ENCODE results near the gene EBNA1BP2.
"Not testable (repeated sequence)": the region's sequence is repeated elsewhere in the genome, so short reads cannot be mapped to it uniquely, and the experiment has no call there.

The EBNA1BP2 gene

DNA sequence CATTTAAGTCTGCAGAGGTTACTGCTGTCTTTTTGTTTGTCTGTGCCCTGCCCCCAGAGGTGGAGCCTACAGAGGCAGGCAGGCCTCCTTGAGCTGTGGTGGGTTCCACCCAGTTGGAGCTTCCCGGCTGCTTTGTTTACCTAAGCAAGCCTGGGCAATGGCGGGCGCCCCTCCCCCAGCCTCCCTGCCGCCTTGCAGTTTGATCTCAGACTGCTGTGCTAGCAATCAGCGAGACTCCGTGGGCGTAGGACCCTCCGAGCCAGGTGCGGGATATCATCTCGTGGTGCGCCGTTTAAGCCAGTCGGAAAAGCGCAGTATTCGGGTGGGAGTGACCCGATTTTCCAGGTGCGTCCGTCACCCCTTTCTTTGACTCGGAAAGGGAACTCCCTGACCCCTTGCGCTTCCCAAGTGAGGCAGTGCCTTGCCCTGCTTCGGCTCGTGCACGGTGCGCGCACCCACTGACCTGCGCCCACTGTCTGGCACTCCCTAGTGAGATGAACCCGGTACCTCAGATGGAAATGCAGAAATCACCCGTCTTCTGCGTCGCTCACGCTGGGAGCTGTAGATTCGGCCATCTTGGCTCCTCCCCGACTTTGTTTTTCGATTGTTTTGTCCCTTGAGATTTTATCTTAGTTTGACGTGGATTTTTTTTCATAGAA lies 52.0 kb downstream of the EBNA1BP2 start:
- not testable (repeated sequence) for DNase-seq (ENCODE audit: low read depth in 2 of 2)
